Trophoblast cell (in vitro differentiated cells and primary cell): ENCODE measurements around the gene NCBP2.

Source experiments
- DNase-seq, 2 donors: peaks; one replicate each; pipeline ENCODE4 v3.0.0-alpha.2; 2016
- H2AFZ ChIP-seq: 2 replicates; pipeline ENCODE4 v1.6.1; 2013; ENCODE audit warnings: low read length, moderate library complexity, mild to moderate bottlenecking; ENCODE audit not compliant: insufficient read depth, poor library complexity
- H2AK5ac ChIP-seq: 2 replicates; pipeline ENCODE4 v1.6.1; 2013; ENCODE audit warnings: mild to moderate bottlenecking, low read length
- H2BK120ac ChIP-seq: 2 replicates; pipeline ENCODE4 v1.6.1; 2013; ENCODE audit warnings: low read length, mild to moderate bottlenecking, moderate library complexity; ENCODE audit not compliant: insufficient read depth, poor library complexity
- H2BK12ac ChIP-seq: 2 replicates; pipeline ENCODE4 v1.6.1; 2013; ENCODE audit warnings: mild to moderate bottlenecking, low read length, moderate library complexity
- H2BK5ac ChIP-seq: 2 replicates; pipeline ENCODE4 v1.6.1; 2013; ENCODE audit warnings: low read length, low read depth, moderate library complexity, mild to moderate bottlenecking; ENCODE audit not compliant: poor library complexity
- H3K14ac ChIP-seq: 2 replicates; pipeline ENCODE4 v1.6.1; 2013; ENCODE audit warnings: mild to moderate bottlenecking, low read length
- H3K18ac ChIP-seq: 2 replicates; pipeline ENCODE4 v1.6.1; 2013; ENCODE audit warnings: mild to moderate bottlenecking, low read length
- H3K23ac ChIP-seq: 2 replicates; pipeline ENCODE4 v1.6.1; 2013; ENCODE audit warnings: low read length
- H3K27ac ChIP-seq: 2 replicates; pipeline ENCODE4 v1.5.1; 2013; ENCODE audit warnings: low read depth, mild to moderate bottlenecking, inconsistent platforms, low read length, moderate library complexity
- H3K27me3 ChIP-seq: 2 replicates; pipeline ENCODE4 v1.6.1; 2013; ENCODE audit warnings: inconsistent platforms, mild to moderate bottlenecking, low read length, moderate library complexity; ENCODE audit not compliant: insufficient read depth
- H3K36me3 ChIP-seq, 2 experiments: 1 replicate in 1 of 2; 2 replicates in 1 of 2; pipeline ENCODE4 v1.6.1; 2013; ENCODE audit warnings: low read length in 2 of 2, mild to moderate bottlenecking in 2 of 2, moderate library complexity in 1 of 2; ENCODE audit not compliant: insufficient read depth in 2 of 2, control insufficient read depth in 1 of 2
- H3K4ac ChIP-seq: 2 replicates; pipeline ENCODE4 v1.6.1; 2013; ENCODE audit warnings: low read depth, mild to moderate bottlenecking, low read length, moderate library complexity
- H3K4me1 ChIP-seq, 2 experiments: 1 replicate in 1 of 2; 2 replicates in 1 of 2; pipeline ENCODE4 v1.6.1; 2013; ENCODE audit warnings: low read length in 2 of 2, mild to moderate bottlenecking in 2 of 2, moderate library complexity in 1 of 2; ENCODE audit not compliant: insufficient read depth in 2 of 2, control insufficient read depth in 1 of 2
- H3K4me2 ChIP-seq: 2 replicates; pipeline ENCODE4 v1.6.1; 2013; ENCODE audit warnings: inconsistent platforms, mild to moderate bottlenecking, low read length, moderate library complexity
- H3K4me3 ChIP-seq: 2 replicates; pipeline ENCODE4 v1.5.1; 2013; ENCODE audit warnings: mild to moderate bottlenecking, low read depth, low read length, inconsistent platforms
- H3K79me1 ChIP-seq: one replicate; pipeline ENCODE4 v1.6.1; 2013; ENCODE audit warnings: low read length
- H3K79me2 ChIP-seq: 2 replicates; pipeline ENCODE4 v1.6.1; 2013; ENCODE audit warnings: low read length, mild to moderate bottlenecking; ENCODE audit not compliant: control insufficient read depth, insufficient read depth, poor library complexity
- H3K9ac ChIP-seq: 2 replicates; pipeline ENCODE4 v1.6.1; 2013; ENCODE audit warnings: mild to moderate bottlenecking, low read length
- H3K9me3 ChIP-seq: 2 replicates; pipeline ENCODE4 v1.6.1; 2013; ENCODE audit warnings: low read depth, mild to moderate bottlenecking, control low read depth, inconsistent platforms, low read length; ENCODE audit not compliant: insufficient read depth
- H4K12ac ChIP-seq: 2 replicates; pipeline ENCODE4 v1.6.1; 2013; ENCODE audit warnings: low read depth, mild to moderate bottlenecking, low read length, moderate library complexity
- H4K8ac ChIP-seq: 2 replicates; pipeline ENCODE4 v1.6.1; 2013; ENCODE audit warnings: low read depth, mild to moderate bottlenecking, low read length, moderate library complexity
- H4K91ac ChIP-seq: one replicate; pipeline ENCODE4 v1.6.1; 2013; ENCODE audit warnings: low read depth, mild to moderate bottlenecking, low read length, moderate library complexity
- WGBS: extraction: QIAGEN DNeasy Blood & Tissue Kit; methylation state at CpG from one replicate; pipeline ENCODE4 v1.1.7; 2013; ENCODE audit warnings: missing lambda C conversion rate; ENCODE audit not compliant: insufficient read length, insufficient coverage; ENCODE audit errors: extremely low coverage; 5-methylcytosine and 5-hydroxymethylcytosine counted together

The NCBP2 gene

DNA sequence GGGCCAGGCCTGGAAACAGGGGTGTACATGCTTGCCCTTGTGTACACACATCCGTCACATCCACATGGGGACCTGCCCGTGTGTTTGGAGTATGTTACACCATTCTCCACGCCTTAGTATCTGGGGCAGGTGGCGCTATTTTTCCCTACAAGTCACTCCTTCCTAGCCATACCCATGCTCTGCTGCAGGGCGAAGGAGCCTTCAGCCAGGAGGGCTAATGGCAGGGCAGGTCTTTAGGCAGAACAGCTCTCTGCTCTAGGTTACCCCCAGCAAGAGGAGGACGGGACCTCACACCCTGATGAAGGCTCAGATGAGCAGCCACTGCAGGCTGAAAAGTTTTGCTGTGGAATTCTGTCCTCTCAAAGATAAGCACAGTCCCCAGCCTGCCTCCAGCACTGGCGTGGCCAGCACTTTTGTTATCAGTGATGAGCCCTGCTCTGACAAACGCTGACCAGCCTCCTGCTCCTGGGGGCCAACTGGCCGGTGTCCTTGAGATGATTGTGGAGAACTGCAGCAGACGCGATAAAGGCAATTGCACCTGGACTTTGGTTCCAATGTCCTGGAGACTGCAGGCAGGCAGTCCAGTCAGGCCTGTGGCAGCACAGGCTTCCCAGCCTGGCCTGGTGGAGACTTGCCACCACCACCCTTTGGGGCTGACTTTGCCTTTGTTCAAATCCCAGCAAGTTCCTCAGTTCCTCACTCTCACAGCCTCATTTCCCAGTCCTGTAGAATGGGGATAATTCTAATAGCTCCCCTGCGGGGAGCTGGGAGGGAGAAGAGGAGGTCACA, 46.1 kb upstream of the NCBP2 start:
- H2AFZ ChIP-seq: no peak overlapping the region
- no CpG with 5 or more reads among the region's 12 CpGs for WGBS
- H3K79me2 ChIP-seq: no peaks in the 10 kb centered on the region
- no peaks in the 10 kb centered on the region for H3K36me3 ChIP-seq
- H3K4me2 ChIP-seq: no peak overlapping the region
- no peak overlapping the region for H3K4ac ChIP-seq
- peak; percentile 73 to 74 for DNase-seq
- no peak overlapping the region for H3K4me3 ChIP-seq
- no peak overlapping the region for H3K9ac ChIP-seq
- no peaks in the 10 kb centered on the region for H3K4me1 ChIP-seq
- no peak overlapping the region for H2BK120ac ChIP-seq
- no peak overlapping the region for H4K12ac ChIP-seq
- no peak overlapping the region for H4K91ac ChIP-seq
- H3K79me1 ChIP-seq: no peaks in the 10 kb centered on the region
- no peaks in the 10 kb centered on the region for H3K9me3 ChIP-seq
- H2BK12ac ChIP-seq: no peak overlapping the region
- H3K18ac ChIP-seq: no peak overlapping the region
- no peak overlapping the region for H3K27ac ChIP-seq
- no peak overlapping the region for H4K8ac ChIP-seq
- H3K23ac ChIP-seq: no peak overlapping the region
- no peak overlapping the region for H2AK5ac ChIP-seq
- no peak overlapping the region for H3K14ac ChIP-seq
- no peak overlapping the region for H2BK5ac ChIP-seq
- H3K27me3 ChIP-seq: no peaks in the 10 kb centered on the region

DNA sequence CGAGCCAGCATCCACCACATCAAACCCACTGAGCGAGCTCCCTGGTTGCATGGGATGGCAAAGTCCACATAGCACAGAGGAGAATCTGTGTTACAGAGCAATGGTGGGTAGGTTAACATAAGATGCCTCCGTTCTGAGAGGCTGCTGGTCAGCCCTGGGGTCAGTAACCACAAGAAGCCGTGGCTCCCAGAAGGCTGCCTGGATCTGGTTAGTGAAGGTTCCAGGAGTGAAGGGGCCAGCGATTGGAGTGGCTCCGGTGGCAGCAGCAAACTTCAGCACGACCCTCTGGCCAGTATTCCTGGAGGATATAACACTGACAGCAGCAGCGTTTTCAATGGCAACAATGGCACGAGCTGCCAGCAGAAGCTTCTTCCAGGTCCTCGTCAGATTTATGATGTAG, 44.7 kb upstream of the NCBP2 start:
- H3K18ac ChIP-seq: no peak overlapping the region
- no peaks in the 10 kb centered on the region for H3K36me3 ChIP-seq
- no peak overlapping the region for H4K91ac ChIP-seq
- WGBS: no CpG with 5 or more reads among the region's 10 CpGs
- no peak overlapping the region for H2BK12ac ChIP-seq
- H3K14ac ChIP-seq: no peak overlapping the region
- H4K8ac ChIP-seq: no peak overlapping the region
- H2AFZ ChIP-seq: no peak overlapping the region
- H2AK5ac ChIP-seq: no peak overlapping the region
- H3K9me3 ChIP-seq: no peaks in the 10 kb centered on the region
- H2BK120ac ChIP-seq: no peak overlapping the region
- no peak overlapping the region for H2BK5ac ChIP-seq
- H3K79me2 ChIP-seq: no peaks in the 10 kb centered on the region
- no peaks in the 10 kb centered on the region for H3K4me1 ChIP-seq
- no peaks in the 10 kb centered on the region for H3K27me3 ChIP-seq
- no peak overlapping the region for H3K4ac ChIP-seq
- no peak overlapping the region for H3K4me3 ChIP-seq
- H3K23ac ChIP-seq: no peak overlapping the region
- H3K27ac ChIP-seq: no peak overlapping the region
- DNase-seq: no peak
- H4K12ac ChIP-seq: no peak overlapping the region
- H3K9ac ChIP-seq: no peak overlapping the region
- no peaks in the 10 kb centered on the region for H3K79me1 ChIP-seq
- no peak overlapping the region for H3K4me2 ChIP-seq

DNA sequence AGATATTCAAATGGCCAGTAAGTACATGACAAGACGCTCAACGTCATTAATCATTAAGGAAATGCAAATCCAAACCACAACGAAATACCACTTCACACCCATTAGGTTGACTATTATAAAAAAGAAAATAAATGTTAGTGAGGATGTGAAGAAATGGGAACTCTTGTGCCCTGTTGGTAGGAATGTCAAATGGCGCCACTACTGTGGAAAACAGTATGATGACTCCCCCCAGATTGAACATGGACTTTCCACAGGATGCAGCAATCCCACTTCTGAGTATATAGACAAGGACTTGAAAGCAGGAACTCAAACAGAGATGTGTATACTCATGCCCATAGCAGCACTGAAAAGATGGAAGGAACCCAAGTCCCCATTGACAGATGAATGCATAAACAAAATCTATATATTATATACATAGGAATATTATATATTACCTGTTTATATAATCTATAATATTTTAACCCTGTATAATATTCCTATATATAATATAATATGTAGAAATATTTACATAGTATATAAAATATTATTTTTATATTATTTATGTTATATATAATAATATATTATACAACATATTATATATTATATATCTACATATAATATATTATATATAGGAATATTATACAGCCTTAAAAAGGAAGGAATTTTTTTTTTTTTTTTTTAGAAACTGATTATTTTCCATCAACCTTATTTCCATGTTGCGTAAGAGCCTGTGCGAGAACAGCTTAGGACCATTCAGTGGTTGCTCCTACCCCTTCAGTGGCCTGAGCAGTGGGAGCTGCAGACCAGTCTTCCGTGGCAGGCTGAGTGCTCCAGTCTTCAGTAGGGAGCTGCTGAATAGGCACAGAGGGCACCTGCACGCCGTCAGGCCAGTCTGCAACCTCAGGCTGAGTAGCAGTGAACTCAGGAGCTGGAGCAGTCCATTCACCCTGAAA, 43.9 kb upstream of the NCBP2 start:
- H2BK12ac ChIP-seq: no peak overlapping the region
- no peak overlapping the region for H2AK5ac ChIP-seq
- no peak overlapping the region for H3K23ac ChIP-seq
- H3K27me3 ChIP-seq: no peaks in the 10 kb centered on the region
- no peaks in the 10 kb centered on the region for H3K36me3 ChIP-seq
- H3K79me2 ChIP-seq: no peaks in the 10 kb centered on the region
- no peak overlapping the region for H4K91ac ChIP-seq
- no peak overlapping the region for H4K8ac ChIP-seq
- H3K14ac ChIP-seq: no peak overlapping the region
- DNase-seq: peak in 1 of 2 donors; percentile 24
- H3K9me3 ChIP-seq: no peaks in the 10 kb centered on the region
- H3K4me2 ChIP-seq: no peak overlapping the region
- H2BK120ac ChIP-seq: no peak overlapping the region
- no peak overlapping the region for H2AFZ ChIP-seq
- no peak overlapping the region for H3K4me3 ChIP-seq
- H3K79me1 ChIP-seq: no peaks in the 10 kb centered on the region
- no CpG with 5 or more reads among the region's 9 CpGs for WGBS
- H3K4me1 ChIP-seq: no peaks in the 10 kb centered on the region
- no peak overlapping the region for H3K9ac ChIP-seq
- H4K12ac ChIP-seq: no peak overlapping the region
- H3K18ac ChIP-seq: no peak overlapping the region
- H2BK5ac ChIP-seq: no peak overlapping the region
- no peak overlapping the region for H3K27ac ChIP-seq
- H3K4ac ChIP-seq: no peak overlapping the region

DNA sequence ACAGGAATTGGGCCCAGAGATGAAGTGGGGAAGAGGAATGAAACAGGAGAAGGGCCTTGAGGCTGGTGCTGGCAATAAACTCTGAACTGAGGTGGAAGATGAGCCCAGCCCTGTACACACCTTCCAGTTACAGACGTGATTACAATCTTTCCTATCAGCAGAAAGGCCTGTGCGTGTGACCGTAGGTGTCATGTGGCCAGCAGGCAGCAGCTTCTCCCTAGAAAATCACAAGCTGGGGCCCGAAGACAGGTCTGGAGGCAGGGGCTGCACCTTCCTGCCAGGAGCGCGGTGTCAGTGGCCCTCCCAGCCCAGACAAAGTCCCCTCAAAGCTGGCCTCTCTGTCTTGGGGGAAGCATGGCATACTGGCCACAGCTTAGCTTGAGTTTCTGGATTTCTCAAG, 43.0 kb upstream of the NCBP2 start:
- Histone ChIP-seq H3K79me1 (no peaks in the 10 kb centered on the region), H3K23ac (no peak overlapping the region), H3K36me3 (no peaks in the 10 kb centered on the region), H3K4me2 (no peak overlapping the region), H3K4ac (no peak overlapping the region), H3K4me1 (no peaks in the 10 kb centered on the region), H2BK5ac (no peak overlapping the region), H3K79me2 (no peaks in the 10 kb centered on the region), H4K12ac (no peak overlapping the region), H3K9ac (no peak overlapping the region), H3K4me3 (no peak overlapping the region), H2AFZ (no peak overlapping the region), H4K91ac (no peak overlapping the region), H2BK12ac (no peak overlapping the region), H3K9me3 (no peaks in the 10 kb centered on the region), H3K27me3 (no peaks in the 10 kb centered on the region), H4K8ac (no peak overlapping the region), H3K18ac (no peak overlapping the region), H2BK120ac (no peak overlapping the region), H3K27ac (no peak overlapping the region), H2AK5ac (no peak overlapping the region), H3K14ac (no peak overlapping the region)
- DNase-seq: no peak
- WGBS: no CpG with 5 or more reads among the region's 6 CpGs
